Skeletal muscle tissue (tissue), 4 donors: ENCODE results near the gene CD300A. TPM values are rescaled to one million over a fixed set of nuclear protein-coding genes. Genes with fewer than 3 reads are reported as not detected.

Experiments
- H3K27ac ChIP-seq: one replicate; pipeline ENCODE4 v1.7.0; 2013; ENCODE audit warnings: mild to moderate bottlenecking, low read depth, low read length, inconsistent platforms
- H3K27me3 ChIP-seq, 3 donors: one replicate each; pipeline ENCODE4 v1.7.0; 2013; ENCODE audit warnings: low read length in 3 of 3; ENCODE audit not compliant: control insufficient read depth in 3 of 3, insufficient read depth in 3 of 3
- H3K36me3 ChIP-seq, 3 donors: one replicate each; pipeline ENCODE4 v1.7.0; 2013; ENCODE audit warnings: low read length in 3 of 3; ENCODE audit not compliant: control insufficient read depth in 3 of 3, insufficient read depth in 3 of 3
- H3K4me1 ChIP-seq, 3 donors: one replicate each; pipeline ENCODE4 v1.7.0; 2013; ENCODE audit warnings: low read length in 3 of 3, mild to moderate bottlenecking in 3 of 3; ENCODE audit not compliant: control insufficient read depth in 3 of 3, insufficient read depth in 3 of 3
- H3K4me3 ChIP-seq, 3 donors: one replicate each; pipeline ENCODE4 v1.7.0; 2013; ENCODE audit warnings: low read length in 3 of 3
- H3K9ac ChIP-seq, 3 donors: one replicate each; pipeline ENCODE4 v1.7.0; 2013; ENCODE audit warnings: low read length in 3 of 3, mild to moderate bottlenecking in 3 of 3, moderate library complexity in 2 of 3, low read depth in 1 of 3
- H3K9me3 ChIP-seq, 3 donors: one replicate each; pipeline ENCODE4 v1.7.0; 2013; ENCODE audit warnings: low read length in 3 of 3; ENCODE audit not compliant: control insufficient read depth in 3 of 3
- total RNA-seq: library from RNA; depleted of rRNA; stranded (reverse); fragments of >200 nt; gene quantifications from one replicate; pipeline ENCODE4 v1.2.3, GENCODE V29; 2014
- donor health status: Osteomylitis.

The CD300A gene
- total RNA-seq, 1 donor from 2014 or later, result 1.0 TPM

- H3K36me3 ChIP-seq, result peaks cover 0 to 10% (median 6%) of the 10 kb centered on the region in 3 donors
- H3K27me3 ChIP-seq, result no peaks in the 10 kb centered on the region
- peak overlapping the region in 2 of 3 donors; percentile 35 for H3K4me3 ChIP-seq
- peak overlapping the region; percentile 80 for H3K27ac ChIP-seq
- peaks cover 70 to 90% (median 85%) of the 10 kb centered on the region in 3 donors for H3K4me1 ChIP-seq
- peak overlapping the region; percentile 38 to 73 (median 54) for H3K9ac ChIP-seq
- no peaks in the 10 kb centered on the region for H3K9me3 ChIP-seq
These were observed 19.6 kb upstream of the CD300A start for GRCh38 chr17:74446551-74447500.

- H3K9ac ChIP-seq, result peak overlapping the region in 1 of 3 donors; percentile 73
- H3K9me3 ChIP-seq, result no peaks in the 10 kb centered on the region
- no peaks in the 10 kb centered on the region for H3K27me3 ChIP-seq
- H3K4me1 ChIP-seq, result peaks cover 70 to 93% (median 88%) of the 10 kb centered on the region in 3 donors
- H3K36me3 ChIP-seq, result peaks cover 0 to 10% (median 6%) of the 10 kb centered on the region in 3 donors
- no peak overlapping the region for H3K4me3 ChIP-seq
- H3K27ac ChIP-seq, result peak overlapping the region; percentile 80
These were observed 18.7 kb upstream of the CD300A start for GRCh38 chr17:74447628-74448159.

- no peaks in the 10 kb centered on the region for H3K9me3 ChIP-seq
- H3K27me3 ChIP-seq, result no peaks in the 10 kb centered on the region
- H3K4me1 ChIP-seq, result peaks cover 70 to 92% (median 87%) of the 10 kb centered on the region in 3 donors
- H3K36me3 ChIP-seq, result peaks cover 0 to 10% (median 6%) of the 10 kb centered on the region in 3 donors
- no peak overlapping the region for H3K4me3 ChIP-seq
- H3K27ac ChIP-seq, result peak overlapping the region; percentile 65
- peak overlapping the region in 1 of 3 donors; percentile 62 for H3K9ac ChIP-seq
These were observed 17.7 kb upstream of the CD300A start for GRCh38 chr17:74448756-74449155.

GRCh38 chr17:74449306-74449705 is 17.1 kb upstream of the CD300A start:
- Histone ChIP-seq H3K27ac (peak overlapping the region; percentile 65), H3K27me3 (no peaks in the 10 kb centered on the region), H3K4me1 (peaks cover 66 to 88% (median 84%) of the 10 kb centered on the region in 3 donors), H3K4me3 (no peak overlapping the region), H3K9me3 (no peaks in the 10 kb centered on the region), H3K36me3 (peaks cover 0 to 10% (median 4%) of the 10 kb centered on the region in 3 donors), H3K9ac (no peak overlapping the region)

- H3K27ac ChIP-seq, result peak overlapping the region; percentile 65
- peak overlapping the region in 1 of 3 donors; percentile 13 for H3K4me3 ChIP-seq
- H3K9me3 ChIP-seq, result no peaks in the 10 kb centered on the region
- peaks cover 66 to 88% (median 84%) of the 10 kb centered on the region in 3 donors for H3K4me1 ChIP-seq
- peaks cover 0 to 10% (median 4%) of the 10 kb centered on the region in 3 donors for H3K36me3 ChIP-seq
- H3K27me3 ChIP-seq, result no peaks in the 10 kb centered on the region
- peak overlapping the region in 1 of 3 donors; percentile 8 for H3K9ac ChIP-seq
These were observed 16.7 kb upstream of the CD300A start for GRCh38 chr17:74449773-74450172.

- H3K9me3 ChIP-seq, result no peaks in the 10 kb centered on the region
- peak overlapping the region; percentile 65 for H3K27ac ChIP-seq
- H3K4me3 ChIP-seq, result no peak overlapping the region
- H3K9ac ChIP-seq, result peak overlapping the region in 1 of 3 donors; percentile 69
- peaks cover 67 to 88% (median 85%) of the 10 kb centered on the region in 3 donors for H3K4me1 ChIP-seq
- H3K27me3 ChIP-seq, result no peaks in the 10 kb centered on the region
- peaks cover 0 to 10% (median 4%) of the 10 kb centered on the region in 3 donors for H3K36me3 ChIP-seq
These were observed 16.2 kb upstream of the CD300A start for GRCh38 chr17:74450231-74450630.

- H3K4me3 ChIP-seq, result no peak overlapping the region
- peak overlapping the region; percentile 65 for H3K27ac ChIP-seq
- H3K4me1 ChIP-seq, result peaks cover 65 to 86% (median 81%) of the 10 kb centered on the region in 3 donors
- H3K27me3 ChIP-seq, result no peaks in the 10 kb centered on the region
- H3K9me3 ChIP-seq, result no peaks in the 10 kb centered on the region
- H3K9ac ChIP-seq, result peak overlapping the region in 2 of 3 donors; percentile 18 to 69
- H3K36me3 ChIP-seq, result peaks cover 0 to 10% (median 4%) of the 10 kb centered on the region in 3 donors
These were observed 15.5 kb upstream of the CD300A start for GRCh38 chr17:74450925-74451403.

- peaks cover 0 to 10% (median 4%) of the 10 kb centered on the region in 3 donors for H3K36me3 ChIP-seq
- no peaks in the 10 kb centered on the region for H3K27me3 ChIP-seq
- H3K9me3 ChIP-seq, result no peaks in the 10 kb centered on the region
- peak overlapping the region in 1 of 3 donors; percentile 69 for H3K9ac ChIP-seq
- H3K4me1 ChIP-seq, result peaks cover 61 to 84% (median 76%) of the 10 kb centered on the region in 3 donors
- no peak overlapping the region for H3K4me3 ChIP-seq
- H3K27ac ChIP-seq, result peak overlapping the region; percentile 97
These were observed 14.9 kb upstream of the CD300A start for GRCh38 chr17:74451557-74451956.

GRCh38 chr17:74452033-74452840 is 14.2 kb upstream of the CD300A start:
- H3K36me3 ChIP-seq, result peaks cover 0 to 5% (median 4%) of the 10 kb centered on the region in 3 donors
- H3K4me3 ChIP-seq, result peak overlapping the region in 1 of 3 donors; percentile 72
- peaks cover 59 to 82% (median 75%) of the 10 kb centered on the region in 3 donors for H3K4me1 ChIP-seq
- peak overlapping the region; percentile 97 for H3K27ac ChIP-seq
- H3K27me3 ChIP-seq, result no peaks in the 10 kb centered on the region
- peak overlapping the region; percentile 43 to 92 (median 75) for H3K9ac ChIP-seq
- H3K9me3 ChIP-seq, result no peaks in the 10 kb centered on the region
